OCI-LY1 (cell line): Measurements from ENCODE around the gene DUSP7.

Experiments
- EZH2 ChIP-seq: fragments of 200-600 bp; sonication (generic), shearing (Covaris generic); IDR thresholded peaks from 2 replicates; pipeline ENCODE4 v1.8.0; 2017; ENCODE audit warnings: borderline replicate concordance, mixed run types, mild to moderate bottlenecking, antibody characterized with exemption, low read length, moderate library complexity, mixed read lengths
- TF ChIP-seq, protein P1 (sequence below): fragments of 200-600 bp; sonication (generic), shearing (Covaris generic); IDR thresholded peaks from 2 replicates; pipeline ENCODE4 v1.5.1; 2017; ENCODE audit warnings: mild to moderate bottlenecking, antibody characterized with exemption, low read length, moderate library complexity, mixed read lengths

DNA sequence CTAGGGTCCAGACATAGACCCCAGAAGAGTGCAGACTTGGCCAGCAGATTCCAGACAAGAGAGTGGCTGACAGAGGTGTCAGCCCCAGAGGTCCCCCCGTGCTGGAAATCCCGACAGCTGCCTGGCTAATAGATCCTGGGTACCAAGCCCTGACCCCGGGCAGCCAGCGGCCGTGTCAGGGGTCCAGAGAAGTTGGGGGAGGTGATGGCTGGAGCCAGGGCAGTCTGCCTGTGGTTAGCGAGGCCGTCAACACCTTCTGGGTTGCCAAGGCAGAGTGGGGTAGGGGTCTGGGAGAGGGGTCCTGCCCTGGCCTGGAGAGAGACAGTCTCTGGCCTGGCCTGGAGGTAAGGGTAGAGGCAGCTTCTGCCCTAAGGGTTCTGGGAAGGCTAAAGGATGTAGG lies 35.6 kb downstream of the DUSP7 start:
- TF ChIP-seq, protein P1, sequence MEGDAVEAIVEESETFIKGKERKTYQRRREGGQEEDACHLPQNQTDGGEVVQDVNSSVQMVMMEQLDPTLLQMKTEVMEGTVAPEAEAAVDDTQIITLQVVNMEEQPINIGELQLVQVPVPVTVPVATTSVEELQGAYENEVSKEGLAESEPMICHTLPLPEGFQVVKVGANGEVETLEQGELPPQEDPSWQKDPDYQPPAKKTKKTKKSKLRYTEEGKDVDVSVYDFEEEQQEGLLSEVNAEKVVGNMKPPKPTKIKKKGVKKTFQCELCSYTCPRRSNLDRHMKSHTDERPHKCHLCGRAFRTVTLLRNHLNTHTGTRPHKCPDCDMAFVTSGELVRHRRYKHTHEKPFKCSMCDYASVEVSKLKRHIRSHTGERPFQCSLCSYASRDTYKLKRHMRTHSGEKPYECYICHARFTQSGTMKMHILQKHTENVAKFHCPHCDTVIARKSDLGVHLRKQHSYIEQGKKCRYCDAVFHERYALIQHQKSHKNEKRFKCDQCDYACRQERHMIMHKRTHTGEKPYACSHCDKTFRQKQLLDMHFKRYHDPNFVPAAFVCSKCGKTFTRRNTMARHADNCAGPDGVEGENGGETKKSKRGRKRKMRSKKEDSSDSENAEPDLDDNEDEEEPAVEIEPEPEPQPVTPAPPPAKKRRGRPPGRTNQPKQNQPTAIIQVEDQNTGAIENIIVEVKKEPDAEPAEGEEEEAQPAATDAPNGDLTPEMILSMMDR: no peak
- no peak for TF ChIP-seq EZH2
